Amniotic stem cell (primary cell): ENCODE measurements around the gene DBNL.
A peak's percentile ranks its signal among the peaks of the same experiment; 100 is the strongest.

Source experiments
- DNase-seq: peaks from one replicate; lab custom pipeline; 2025; lab: John Stamatoyannopoulos, UW

The DBNL gene

GRCh38 chr7:44062180-44062902 is 17.8 kb downstream of the DBNL start:
- DNase-seq: no peak

- DNase-seq: no peak
These were observed 18.4 kb downstream of the DBNL start for GRCh38 chr7:44062903-44063295.

GRCh38 chr7:44063547-44063893 is 19.0 kb downstream of the DBNL start:
- DNase-seq: no peak

- no peak for DNase-seq
These were observed 19.6 kb downstream of the DBNL start for GRCh38 chr7:44063894-44064651.

GRCh38 chr7:44064791-44065430 is 20.4 kb downstream of the DBNL start:
- DNase-seq: no peak

GRCh38 chr7:44065431-44066110 is 21.1 kb downstream of the DBNL start, which contains the start of gene PGAM2:
PGAM2 (minus strand) TSS chr7:44065567; CDS start chr7:44065529, 38 bp downstream.
- no peak for DNase-seq

GRCh38 chr7:44066111-44066460 is 21.6 kb downstream of the DBNL start:
- no peak for DNase-seq

GRCh38 chr7:44066494-44067063 is 22.1 kb downstream of the DBNL start:
- no peak for DNase-seq

GRCh38 chr7:44067064-44067951 is 22.8 kb downstream of the DBNL start:
- DNase-seq: no peak

- DNase-seq: no peak
These were observed 23.6 kb downstream of the DBNL start for GRCh38 chr7:44068054-44068453.

- no peak for DNase-seq
These were observed 27.3 kb downstream of the DBNL start for GRCh38 chr7:44071726-44072363.

- DNase-seq: peak; percentile 93
These were observed 28.1 kb downstream of the DBNL start for GRCh38 chr7:44072364-44073231.

- no peak for DNase-seq
These were observed 29.3 kb downstream of the DBNL start for GRCh38 chr7:44073664-44074348.

- no peak for DNase-seq
These were observed 29.8 kb downstream of the DBNL start for GRCh38 chr7:44074349-44074695.

- DNase-seq: no peak
These were observed 31.0 kb downstream of the DBNL start for GRCh38 chr7:44075296-44076075.

- DNase-seq: no peak
These were observed 31.8 kb downstream of the DBNL start for GRCh38 chr7:44076101-44076895.

GRCh38 chr7:44077061-44077460 is 32.6 kb downstream of the DBNL start:
- no peak for DNase-seq

GRCh38 chr7:44077681-44078091 is 33.2 kb downstream of the DBNL start:
- no peak for DNase-seq
